Measurements from ENCODE around the gene RERE. TPM values are rescaled to one million over a fixed set of nuclear protein-coding genes. Genes with fewer than 3 reads are reported as not detected.

RERE gene
- polyA plus RNA-seq, 1 of the 3 experiments (the other 2 are of a cell fraction), result 8.1 TPM

- no peak overlapping the region for H3K27ac ChIP-seq (ENCODE audit: low read depth in 2 of 2, low read length in 1 of 2)
- no peak overlapping the region for H3K4me3 ChIP-seq (ENCODE audit: low read depth in 2 of 2, low read length in 1 of 2)
- H3K9me3 ChIP-seq, result no peaks in the 10 kb centered on the region
- ChIA-PET CTCF (interaction anchor here (1.4 to 2.2 kb wide), 3 partner anchors 9 to 79 kb away, joined by 3 to 7 read pairs (median 4); no protein-coding TSS in a partner anchor), POLR2A (no interaction called here)
- H2AFZ ChIP-seq (ENCODE audit: low read depth), result no peak overlapping the region
- H3K9me2 ChIP-seq, result no peaks in the 10 kb centered on the region
- H4K20me1 ChIP-seq (ENCODE audit: insufficient read depth), result no peaks in the 10 kb centered on the region
- peaks cover 18% of the 10 kb centered on the region; the same call in 1 of the 2 replicates for H3K79me2 ChIP-seq (ENCODE audit: insufficient read depth)
- peaks cover 0 to 7% of the 10 kb centered on the region in 2 experiments for H3K36me3 ChIP-seq (replicated peaks in 1 of 2; ENCODE audit: control insufficient read depth in 1 of 2, insufficient read depth in 2 of 2, low read length in 1 of 2)
- peaks cover 12% of the 10 kb centered on the region for H3F3A ChIP-seq (replicated peaks; ENCODE audit: insufficient read depth)
- DNase-seq, result no peak
- no peaks in the 10 kb centered on the region for H3K27me3 ChIP-seq (ENCODE audit: insufficient read depth)
- no peak overlapping the region for H3K9ac ChIP-seq
- TF ChIP-seq YY1 (IDR thresholded peaks at IDR 0.05; ENCODE audit: low read depth) (no peak), GABPA (IDR thresholded peaks at IDR 0.05; ENCODE audit: low read depth) (no peak), ZBTB33 (IDR thresholded peaks at IDR 0.05; ENCODE audit: borderline replicate concordance, low read depth) (no peak), USF2 (IDR thresholded peaks at IDR 0.05; ENCODE audit: borderline replicate concordance, low read depth, low read length) (no peak), POLR2AphosphoS5 (IDR thresholded peaks at IDR 0.05; ENCODE audit: low read depth, low read length) (no peak), MXI1 (IDR thresholded peaks at IDR 0.05; ENCODE audit: low read depth, low read length) (no peak), ELF1 (IDR thresholded peaks at IDR 0.05) (no peak)
- 88% methylated on average over 2 of the region's 2 CpGs for WGBS (ENCODE audit: low lambda C conversion rate)
- H3K4me1 ChIP-seq (ENCODE audit: control insufficient read depth in 1 of 2, insufficient read depth in 2 of 2, low read depth in 1 of 2, low read length in 1 of 2), result peaks cover 5 to 21% of the 10 kb centered on the region in 2 experiments; a peak in 3 of 4 replicates
- no peak overlapping the region for H3K4me2 ChIP-seq
Observed at GRCh38 chr1:8482979-8483381, 334.5 kb downstream of the RERE start.

- 72% methylated on average over 2 of the region's 2 CpGs for WGBS (ENCODE audit: low lambda C conversion rate)
- peaks cover 0 to 7% of the 10 kb centered on the region in 2 experiments for H3K36me3 ChIP-seq (replicated peaks in 1 of 2; ENCODE audit: control insufficient read depth in 1 of 2, insufficient read depth in 2 of 2, low read length in 1 of 2)
- H3F3A ChIP-seq (replicated peaks; ENCODE audit: insufficient read depth), result peaks cover 22% of the 10 kb centered on the region
- POLR2A ChIA-PET, result no interaction called here
- H3K27me3 ChIP-seq (ENCODE audit: insufficient read depth), result no peaks in the 10 kb centered on the region
- no peak overlapping the region for H2AFZ ChIP-seq (ENCODE audit: low read depth)
- H3K4me2 ChIP-seq, result no peak overlapping the region
- H4K20me1 ChIP-seq (ENCODE audit: insufficient read depth), result no peaks in the 10 kb centered on the region
- no peak overlapping the region for H3K9ac ChIP-seq
- DNase-seq, result no peak
- CTCF ChIA-PET, result interaction anchor here (1.4 to 2.2 kb wide), 4 partner anchors 10 to 80 kb away, joined by 3 to 7 read pairs (median 4); no protein-coding TSS in a partner anchor
- H3K27ac ChIP-seq (ENCODE audit: low read depth in 2 of 2, low read length in 1 of 2), result peak overlapping the region; percentile 28 to 44; a peak in 2 of 4 replicates
- peaks cover 13% of the 10 kb centered on the region; the same call in 1 of the 2 replicates for H3K79me2 ChIP-seq (ENCODE audit: insufficient read depth)
- no peaks in the 10 kb centered on the region for H3K9me2 ChIP-seq
- H3K4me3 ChIP-seq (ENCODE audit: low read depth in 2 of 2, low read length in 1 of 2), result no peak overlapping the region
- H3K9me3 ChIP-seq, result no peaks in the 10 kb centered on the region
- H3K4me1 ChIP-seq (ENCODE audit: control insufficient read depth in 1 of 2, insufficient read depth in 2 of 2, low read depth in 1 of 2, low read length in 1 of 2), result peaks cover 11 to 32% of the 10 kb centered on the region in 2 experiments
- TF ChIP-seq RFX5 (IDR thresholded peaks at IDR 0.05; ENCODE audit: low read length) (no peak), JUND (IDR thresholded peaks at IDR 0.05) (no peak), TEAD4 (IDR thresholded peaks at IDR 0.05; ENCODE audit: borderline replicate concordance, insufficient read depth) (no peak), ELF1 (IDR thresholded peaks at IDR 0.05) (no peak), GABPA (IDR thresholded peaks at IDR 0.05; ENCODE audit: low read depth) (no peak), ZBTB33 (IDR thresholded peaks at IDR 0.05; ENCODE audit: borderline replicate concordance, low read depth) (no peak), POLR2AphosphoS5 (IDR thresholded peaks at IDR 0.05; ENCODE audit: low read depth, low read length) (no peak), NFIC (IDR thresholded peaks at IDR 0.05; ENCODE audit: borderline replicate concordance) (no peak), IRF3 (IDR thresholded peaks at IDR 0.05; ENCODE audit: low read depth, low read length) (no peak), SIN3A (IDR thresholded peaks at IDR 0.05; ENCODE audit: borderline replicate concordance, low read depth, low read length) (no peak), CHD2 (IDR thresholded peaks at IDR 0.05; ENCODE audit: low read length, partially characterized antibody) (no peak), TCF12 (IDR thresholded peaks at IDR 0.05) (no peak), EP300 (IDR thresholded peaks at IDR 0.05; ENCODE audit: borderline replicate concordance in 1 of 2, low read depth in 1 of 2, low read length in 1 of 2) (no peak), MAX (IDR thresholded peaks at IDR 0.05; ENCODE audit: low read depth) (no peak), FOXM1 (IDR thresholded peaks at IDR 0.05; ENCODE audit: low read depth) (no peak), SMC3 (IDR thresholded peaks at IDR 0.05; ENCODE audit: low read depth, low read length) (no peak), GATA2 (CRISPR knock-in tag; IDR thresholded peaks at IDR 0.05) (no peak)
Observed at GRCh38 chr1:8481650-8482380, 335.6 kb downstream of the RERE start.

Data from SK-N-SH (cell line).